Measurements from ENCODE around the gene PRCC. TPM values are rescaled to one million over a fixed set of nuclear protein-coding genes. Genes with fewer than 3 reads are reported as not detected.

PRCC gene
- total RNA-seq, 1 donor from 2014 or later: 9.2 TPM

- Histone ChIP-seq H3K36me3 (ENCODE audit: control insufficient read depth, insufficient read depth, low read length) (no peaks in the 10 kb centered on the region), H3K4me3 (ENCODE audit: low read depth, low read length) (no peak overlapping the region), H3K27me3 (ENCODE audit: control insufficient read depth, insufficient read depth, low read length) (peaks cover 40% of the 10 kb centered on the region)
- TF ChIP-seq, protein P1, sequence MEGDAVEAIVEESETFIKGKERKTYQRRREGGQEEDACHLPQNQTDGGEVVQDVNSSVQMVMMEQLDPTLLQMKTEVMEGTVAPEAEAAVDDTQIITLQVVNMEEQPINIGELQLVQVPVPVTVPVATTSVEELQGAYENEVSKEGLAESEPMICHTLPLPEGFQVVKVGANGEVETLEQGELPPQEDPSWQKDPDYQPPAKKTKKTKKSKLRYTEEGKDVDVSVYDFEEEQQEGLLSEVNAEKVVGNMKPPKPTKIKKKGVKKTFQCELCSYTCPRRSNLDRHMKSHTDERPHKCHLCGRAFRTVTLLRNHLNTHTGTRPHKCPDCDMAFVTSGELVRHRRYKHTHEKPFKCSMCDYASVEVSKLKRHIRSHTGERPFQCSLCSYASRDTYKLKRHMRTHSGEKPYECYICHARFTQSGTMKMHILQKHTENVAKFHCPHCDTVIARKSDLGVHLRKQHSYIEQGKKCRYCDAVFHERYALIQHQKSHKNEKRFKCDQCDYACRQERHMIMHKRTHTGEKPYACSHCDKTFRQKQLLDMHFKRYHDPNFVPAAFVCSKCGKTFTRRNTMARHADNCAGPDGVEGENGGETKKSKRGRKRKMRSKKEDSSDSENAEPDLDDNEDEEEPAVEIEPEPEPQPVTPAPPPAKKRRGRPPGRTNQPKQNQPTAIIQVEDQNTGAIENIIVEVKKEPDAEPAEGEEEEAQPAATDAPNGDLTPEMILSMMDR (IDR thresholded peaks at IDR 0.05; ENCODE audit: insufficient read depth, low read length, severe bottlenecking): no peak
- DNase-seq (ENCODE audit: low read depth): no peak
- FAIRE-seq: no peak
Observed at GRCh38 chr1:156847591-156848460, 80.5 kb downstream of the PRCC start.

DNA sequence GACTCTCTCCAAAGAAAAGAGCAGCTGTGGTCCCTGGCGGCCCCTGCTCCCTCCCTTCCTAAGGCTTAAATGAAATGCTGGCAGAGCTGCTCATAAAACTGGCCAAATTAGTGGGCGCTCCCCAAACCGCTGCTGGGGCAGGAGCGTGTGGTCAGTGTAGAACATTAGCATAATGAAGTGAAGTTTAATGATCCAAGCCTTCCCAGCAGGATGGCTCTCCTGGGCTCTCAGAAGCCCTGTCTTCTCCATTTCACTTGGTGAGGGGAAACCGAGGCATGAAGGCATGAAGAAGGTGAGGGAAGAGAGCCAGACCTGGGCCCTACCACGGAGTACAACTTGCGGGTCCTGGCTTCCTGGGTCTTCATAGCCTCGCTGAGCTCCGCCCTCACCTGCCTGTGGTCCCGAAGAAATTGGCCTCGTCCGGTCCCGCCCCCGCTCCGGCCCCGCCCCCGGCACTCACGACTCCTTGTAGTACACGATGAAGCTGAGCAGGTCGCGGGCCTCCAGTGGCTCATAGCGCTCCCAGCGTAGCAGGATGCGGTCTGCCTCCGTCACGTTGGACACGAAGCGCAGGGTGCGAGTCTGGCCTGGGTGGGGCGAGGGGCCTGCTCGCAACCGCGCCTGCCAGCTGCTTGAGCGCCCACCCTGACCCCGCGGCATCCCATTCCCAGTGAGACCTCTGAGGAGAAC lies 81.3 kb downstream of the PRCC start:
- DNase-seq (ENCODE audit: low read depth): peak; percentile 57
- peaks cover 35% of the 10 kb centered on the region for H3K27me3 ChIP-seq (ENCODE audit: control insufficient read depth, insufficient read depth, low read length)
- FAIRE-seq: no peak

DNA sequence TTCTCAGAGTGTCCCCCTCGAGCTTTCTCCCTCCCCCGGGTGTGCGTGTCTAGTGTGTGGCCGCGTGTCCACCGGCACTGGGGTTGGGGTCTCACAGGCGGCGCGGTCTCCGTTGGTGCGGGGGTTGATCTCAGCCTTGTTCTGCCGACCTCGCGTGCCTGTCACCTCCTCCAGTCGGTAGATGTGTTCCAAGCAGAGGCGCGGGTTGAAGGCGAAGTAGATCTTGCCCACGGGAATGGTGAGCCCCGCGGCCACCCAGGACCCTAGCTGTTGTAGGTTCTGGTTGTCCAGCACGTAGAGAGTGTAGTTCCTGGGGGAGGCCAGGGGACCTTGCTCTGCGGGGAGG lies 81.8 kb downstream of the PRCC start:
- H3K27me3 ChIP-seq (ENCODE audit: control insufficient read depth, insufficient read depth, low read length): peaks cover 30% of the 10 kb centered on the region

More for the DNA sequence above, 81.3 kb downstream of the PRCC start:
- H3K4me3 ChIP-seq (ENCODE audit: low read depth, low read length): no peak overlapping the region
- H3K36me3 ChIP-seq (ENCODE audit: control insufficient read depth, insufficient read depth, low read length): no peaks in the 10 kb centered on the region
- TF ChIP-seq, protein P1 (IDR thresholded peaks at IDR 0.05; ENCODE audit: insufficient read depth, low read length, severe bottlenecking): no peak

More for the DNA sequence above, 81.8 kb downstream of the PRCC start:
- H3K36me3 ChIP-seq (ENCODE audit: control insufficient read depth, insufficient read depth, low read length): no peaks in the 10 kb centered on the region
- TF ChIP-seq, protein P1 (IDR thresholded peaks at IDR 0.05; ENCODE audit: insufficient read depth, low read length, severe bottlenecking): no peak
- no peak for DNase-seq (ENCODE audit: low read depth)
- no peak overlapping the region for H3K4me3 ChIP-seq (ENCODE audit: low read depth, low read length)
- FAIRE-seq: no peak

Other genes starting within 250 kb of the PRCC start
- 0.53 and 1.7 TPM in 2 replicates for gene IQGAP3, start 195.0 kb upstream of the PRCC start, total RNA-seq
- gene TTC24, start 187.8 kb upstream of the PRCC start, total RNA-seq: not detected in 2 replicates
- 142 and 154 TPM in 2 replicates for gene NAXE, start 175.8 kb upstream of the PRCC start, total RNA-seq
- gene GPATCH4, start 166.1 kb upstream of the PRCC start, total RNA-seq: 15.9 and 29.2 TPM in 2 replicates
- gene HAPLN2, start 148.1 kb upstream of the PRCC start, total RNA-seq: under 0.01 TPM in 1 of 2 replicates, not detected in the other
- gene BCAN, start 125.4 kb upstream of the PRCC start, total RNA-seq: not detected in 2 replicates
- gene NES, start 90.1 kb upstream of the PRCC start, total RNA-seq: under 0.01 TPM in 1 of 2 replicates, not detected in the other
- 5.3 and 112 TPM in 2 replicates for gene CRABP2, start 62.0 kb upstream of the PRCC start, total RNA-seq
- 14.7 and 20.2 TPM in 2 replicates for gene METTL25B, start 39.1 kb upstream of the PRCC start, total RNA-seq
- 7.9 and 10.6 TPM in 2 replicates for gene ISG20L2, start 38.8 kb upstream of the PRCC start, total RNA-seq
- gene MRPL24, start 26.4 kb upstream of the PRCC start, total RNA-seq: 60.3 and 74.1 TPM in 2 replicates
- 163 and 225 TPM in 2 replicates for gene HDGF, start 15.9 kb upstream of the PRCC start, total RNA-seq
- gene SH2D2A, start 49.3 kb downstream of the PRCC start, total RNA-seq: 1.2 and 1.8 TPM in 2 replicates
- not detected in 2 replicates for gene INSRR, start 91.6 kb downstream of the PRCC start, total RNA-seq
- not detected in 2 replicates for gene NTRK1, start 93.3 kb downstream of the PRCC start, total RNA-seq
- gene PEAR1, start 126.2 kb downstream of the PRCC start, total RNA-seq: 1.8 TPM in 2 replicates
- gene LRRC71, start 153.1 kb downstream of the PRCC start, total RNA-seq: not detected in 2 replicates

Measured in bronchial epithelial cell (primary cell).